Non-pigmented ciliary epithelial cell (primary cell): Measurements from ENCODE around the gene RPS15.

Experiments used
- DNase-seq: peaks from one replicate; pipeline ENCODE4 v3.0.0-alpha.2; 2010; ENCODE audit warnings: low read depth

Gene RPS15

DNA sequence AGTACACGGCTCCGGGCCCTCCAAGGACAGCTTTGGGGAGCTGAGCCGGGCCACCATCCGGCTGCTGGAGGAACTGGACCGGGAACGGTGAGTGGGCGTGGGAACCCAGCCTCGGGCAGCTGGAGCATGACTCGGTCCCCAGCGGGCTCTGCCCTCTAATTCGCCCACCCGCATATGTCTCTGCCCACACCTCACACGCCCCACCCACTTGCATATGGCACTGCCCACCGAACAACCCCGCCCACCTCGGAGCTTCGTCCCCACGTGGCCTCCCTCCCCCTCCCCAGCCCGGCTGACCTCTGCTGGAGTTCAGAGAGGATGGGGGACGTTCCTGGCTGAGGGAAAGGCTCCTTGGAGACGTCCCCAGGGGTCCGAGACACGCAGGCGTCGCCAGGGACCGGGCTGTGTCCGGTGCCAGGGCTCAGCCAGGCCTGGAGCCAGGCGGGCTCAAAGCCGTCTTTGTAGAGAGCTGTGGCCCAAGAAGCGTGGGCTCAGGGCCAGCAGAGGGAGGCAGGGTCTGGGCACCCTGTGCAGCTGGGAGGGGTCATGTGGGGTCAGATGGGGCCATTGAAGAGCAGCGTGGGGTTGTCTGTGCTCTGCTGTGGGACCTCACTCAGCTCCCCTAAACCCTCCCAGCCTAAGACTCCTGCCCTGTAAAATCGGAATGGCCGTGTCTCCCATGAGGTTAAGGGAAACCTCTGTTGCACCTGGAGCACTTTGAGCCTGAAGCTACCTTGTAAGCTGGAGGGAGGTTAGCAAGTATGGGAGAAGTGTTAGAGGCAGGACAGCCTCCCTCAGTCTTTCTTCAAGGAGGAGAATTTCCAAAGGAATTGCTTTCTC, 15.5 kb downstream of the RPS15 start:
- no peak for DNase-seq

GRCh38 chr19:1455002-1455335, 16.8 kb downstream of the RPS15 start:
- DNase-seq = no peak

- no peak for DNase-seq
Observed at GRCh38 chr19:1455336-1456120, 17.3 kb downstream of the RPS15 start.

DNA sequence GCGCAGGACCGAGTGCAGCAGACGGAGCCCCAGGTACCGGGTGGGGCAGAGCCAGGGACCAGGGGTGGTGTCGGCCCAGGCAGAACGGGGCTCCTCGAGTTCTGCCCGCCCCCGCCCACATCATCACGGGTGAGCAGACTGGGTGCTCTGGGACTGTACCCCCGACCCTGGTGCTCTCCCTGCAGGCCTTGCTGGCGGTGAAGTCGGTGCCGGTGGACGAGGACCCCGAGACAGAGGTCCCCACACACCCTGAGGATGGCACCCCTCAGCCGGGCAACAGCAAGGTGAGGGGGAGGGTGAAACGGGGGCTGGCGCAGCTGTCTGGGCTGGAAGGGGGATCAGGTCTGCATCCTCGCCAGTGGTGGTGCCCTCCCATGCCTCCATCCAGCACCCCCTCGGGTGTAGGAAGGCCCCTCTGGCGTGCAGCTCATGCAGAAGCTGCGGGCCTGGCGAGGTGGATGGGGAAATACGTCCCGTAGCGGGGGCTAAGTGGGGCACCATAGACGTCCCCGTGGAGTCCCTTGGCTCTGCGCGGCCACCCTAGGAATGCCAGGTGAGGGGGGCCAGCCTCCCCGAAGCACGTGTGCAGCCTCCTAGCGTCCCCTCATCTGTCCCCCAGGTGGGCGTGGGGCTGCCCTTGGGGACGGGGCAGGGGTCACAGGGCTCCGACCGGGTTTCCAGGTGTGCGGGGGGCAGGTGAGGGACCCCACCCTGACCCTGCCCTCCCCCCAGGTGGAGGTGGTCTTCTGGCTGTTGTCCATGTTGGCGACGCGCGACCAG, 18.1 kb downstream of the RPS15 start:
- no peak for DNase-seq

GRCh38 chr19:1457031-1457739, 19.0 kb downstream of the RPS15 start:
- DNase-seq = no peak

DNA sequence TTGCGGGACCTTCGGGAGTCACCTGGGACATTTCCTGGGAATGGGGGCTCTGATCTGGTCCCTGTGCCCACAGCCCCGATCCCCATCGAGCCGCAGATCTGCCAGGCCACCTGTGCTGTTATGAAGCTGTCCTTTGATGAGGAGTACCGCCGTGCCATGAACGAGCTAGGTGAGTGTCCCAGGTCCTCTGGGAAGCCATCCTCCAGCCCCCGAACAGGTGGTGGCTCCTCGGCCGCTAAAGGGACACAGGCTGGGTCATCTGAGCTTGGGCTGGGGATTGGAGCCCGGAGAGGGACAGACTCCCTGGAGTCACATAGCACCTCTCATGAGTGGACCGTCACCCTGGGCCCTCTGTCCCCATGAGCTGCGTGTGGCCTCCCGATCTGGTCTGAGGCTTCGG, 19.7 kb downstream of the RPS15 start:
- no peak for DNase-seq

DNA sequence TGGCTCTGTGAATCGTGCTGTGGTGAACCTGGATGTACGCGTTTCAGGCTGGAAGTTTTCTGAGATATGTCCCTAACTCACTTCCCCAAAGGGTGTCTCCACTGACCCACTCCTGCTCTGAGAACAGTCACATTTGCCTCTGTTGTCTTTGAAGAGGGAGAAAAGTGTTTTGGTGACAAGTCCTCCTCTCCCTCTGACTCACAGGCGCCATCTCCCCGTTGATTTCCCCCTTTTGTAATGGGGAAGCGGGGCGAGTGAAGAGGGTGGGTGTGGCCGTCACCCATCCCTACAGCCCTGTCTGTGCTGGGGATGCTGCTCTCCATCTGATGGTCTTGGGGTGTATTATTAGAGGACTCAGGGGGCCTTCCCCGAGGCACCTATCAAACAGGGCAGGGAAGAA, 21.3 kb downstream of the RPS15 start:
- no peak for DNase-seq

GRCh38 chr19:1460033-1460995, 22.1 kb downstream of the RPS15 start:
- no peak for DNase-seq

DNA sequence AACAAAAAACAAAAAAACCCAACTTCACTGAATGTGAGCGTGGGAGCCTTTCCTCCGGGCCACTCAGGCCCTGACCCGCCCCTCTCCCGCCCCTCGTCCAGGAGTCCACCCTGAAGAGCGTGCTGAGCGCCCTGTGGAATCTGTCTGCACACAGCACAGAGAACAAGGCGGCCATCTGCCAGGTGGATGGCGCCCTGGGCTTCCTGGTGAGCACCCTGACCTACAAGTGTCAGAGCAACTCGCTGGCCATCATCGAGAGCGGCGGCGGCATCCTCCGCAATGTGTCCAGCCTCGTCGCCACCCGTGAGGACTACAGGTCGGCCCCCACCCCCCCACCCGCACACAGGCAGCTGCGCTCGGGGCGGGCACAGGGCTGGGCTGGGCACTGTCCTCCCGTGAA, 23.7 kb downstream of the RPS15 start:
- DNase-seq = no peak

DNA sequence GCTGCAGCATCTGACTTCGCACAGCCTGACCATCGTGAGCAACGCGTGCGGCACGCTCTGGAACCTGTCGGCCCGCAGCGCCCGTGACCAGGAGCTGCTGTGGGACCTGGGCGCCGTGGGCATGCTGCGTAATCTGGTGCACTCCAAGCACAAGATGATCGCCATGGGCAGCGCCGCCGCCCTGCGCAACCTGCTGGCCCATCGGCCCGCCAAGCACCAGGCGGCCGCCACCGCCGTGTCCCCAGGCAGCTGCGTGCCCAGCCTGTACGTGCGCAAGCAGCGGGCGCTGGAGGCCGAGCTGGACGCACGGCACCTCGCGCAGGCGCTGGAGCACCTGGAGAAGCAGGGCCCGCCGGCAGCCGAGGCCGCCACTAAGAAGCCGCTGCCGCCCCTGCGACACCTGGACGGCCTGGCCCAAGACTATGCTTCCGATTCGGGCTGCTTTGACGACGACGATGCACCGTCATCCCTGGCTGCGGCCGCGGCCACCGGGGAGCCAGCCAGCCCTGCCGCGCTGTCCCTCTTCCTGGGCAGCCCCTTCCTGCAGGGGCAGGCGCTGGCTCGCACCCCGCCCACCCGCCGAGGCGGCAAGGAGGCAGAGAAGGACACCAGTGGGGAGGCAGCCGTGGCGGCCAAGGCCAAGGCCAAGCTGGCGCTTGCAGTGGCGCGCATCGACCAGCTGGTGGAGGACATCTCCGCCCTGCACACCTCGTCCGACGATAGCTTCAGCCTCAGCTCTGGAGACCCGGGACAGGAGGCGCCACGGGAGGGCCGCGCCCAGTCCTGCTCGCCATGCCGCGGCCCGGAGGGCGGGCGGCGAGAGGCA, 27.2 kb downstream of the RPS15 start:
- no peak for DNase-seq

- DNase-seq = no peak
Observed at GRCh38 chr19:1466018-1466460, 27.8 kb downstream of the RPS15 start.

DNA sequence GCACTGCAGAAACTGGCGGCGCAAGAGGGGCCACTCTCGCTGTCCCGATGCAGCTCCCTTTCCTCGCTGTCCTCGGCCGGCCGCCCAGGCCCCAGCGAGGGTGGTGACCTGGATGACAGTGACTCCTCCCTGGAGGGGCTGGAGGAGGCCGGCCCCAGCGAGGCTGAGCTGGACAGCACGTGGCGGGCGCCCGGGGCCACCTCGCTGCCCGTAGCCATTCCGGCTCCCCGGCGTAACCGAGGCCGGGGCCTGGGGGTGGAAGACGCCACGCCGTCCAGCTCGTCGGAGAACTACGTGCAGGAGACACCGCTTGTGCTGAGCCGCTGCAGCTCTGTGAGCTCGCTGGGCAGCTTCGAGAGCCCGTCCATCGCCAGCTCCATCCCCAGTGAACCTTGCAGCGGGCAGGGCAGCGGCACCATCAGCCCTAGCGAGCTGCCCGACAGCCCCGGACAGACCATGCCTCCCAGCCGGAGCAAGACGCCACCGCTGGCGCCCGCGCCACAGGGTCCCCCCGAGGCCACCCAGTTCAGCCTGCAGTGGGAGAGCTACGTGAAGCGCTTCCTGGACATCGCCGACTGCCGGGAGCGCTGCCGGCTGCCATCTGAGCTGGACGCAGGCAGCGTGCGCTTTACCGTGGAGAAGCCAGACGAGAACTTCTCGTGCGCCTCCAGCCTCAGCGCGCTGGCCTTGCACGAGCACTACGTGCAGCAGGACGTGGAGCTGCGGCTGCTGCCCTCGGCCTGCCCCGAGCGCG, 28.4 kb downstream of the RPS15 start:
- no peak for DNase-seq

- DNase-seq = no peak
Observed at GRCh38 chr19:1467215-1467489, 29.0 kb downstream of the RPS15 start.

DNA sequence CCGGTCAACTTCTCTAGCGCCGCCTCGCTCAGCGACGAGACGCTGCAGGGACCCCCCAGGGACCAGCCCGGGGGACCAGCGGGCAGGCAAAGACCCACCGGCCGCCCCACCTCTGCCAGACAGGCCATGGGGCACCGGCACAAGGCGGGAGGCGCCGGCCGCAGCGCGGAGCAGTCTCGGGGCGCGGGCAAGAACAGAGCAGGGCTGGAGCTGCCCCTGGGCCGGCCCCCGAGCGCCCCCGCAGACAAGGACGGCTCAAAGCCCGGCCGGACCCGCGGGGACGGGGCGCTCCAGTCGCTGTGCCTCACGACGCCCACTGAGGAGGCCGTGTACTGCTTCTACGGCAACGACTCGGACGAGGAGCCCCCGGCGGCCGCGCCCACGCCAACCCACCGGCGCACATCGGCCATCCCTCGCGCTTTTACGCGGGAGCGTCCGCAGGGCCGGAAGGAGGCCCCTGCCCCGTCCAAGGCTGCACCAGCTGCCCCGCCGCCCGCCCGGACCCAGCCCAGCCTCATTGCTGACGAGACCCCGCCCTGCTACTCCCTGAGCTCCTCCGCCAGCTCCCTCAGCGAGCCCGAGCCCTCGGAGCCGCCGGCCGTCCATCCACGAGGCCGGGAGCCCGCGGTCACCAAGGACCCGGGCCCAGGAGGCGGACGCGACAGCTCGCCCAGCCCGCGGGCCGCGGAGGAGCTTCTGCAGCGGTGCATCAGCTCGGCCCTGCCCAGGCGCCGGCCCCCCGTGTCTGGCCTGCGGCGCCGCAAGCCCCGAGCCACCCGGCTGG, 29.5 kb downstream of the RPS15 start:
- DNase-seq = no peak

DNA sequence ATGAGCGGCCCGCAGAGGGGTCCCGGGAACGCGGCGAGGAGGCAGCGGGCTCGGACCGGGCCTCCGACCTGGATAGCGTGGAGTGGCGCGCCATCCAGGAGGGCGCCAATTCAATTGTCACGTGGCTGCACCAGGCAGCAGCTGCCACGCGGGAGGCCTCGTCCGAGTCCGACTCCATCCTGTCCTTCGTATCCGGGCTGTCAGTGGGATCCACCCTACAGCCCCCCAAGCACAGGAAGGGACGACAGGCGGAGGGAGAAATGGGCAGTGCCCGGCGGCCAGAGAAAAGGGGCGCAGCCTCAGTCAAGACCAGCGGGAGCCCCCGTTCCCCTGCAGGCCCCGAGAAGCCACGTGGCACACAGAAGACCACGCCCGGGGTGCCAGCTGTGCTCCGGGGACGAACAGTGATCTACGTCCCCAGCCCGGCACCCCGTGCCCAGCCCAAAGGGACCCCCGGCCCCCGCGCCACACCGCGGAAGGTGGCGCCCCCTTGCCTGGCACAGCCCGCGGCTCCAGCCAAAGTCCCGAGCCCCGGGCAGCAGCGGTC, 30.2 kb downstream of the RPS15 start:
- no peak for DNase-seq

DNA sequence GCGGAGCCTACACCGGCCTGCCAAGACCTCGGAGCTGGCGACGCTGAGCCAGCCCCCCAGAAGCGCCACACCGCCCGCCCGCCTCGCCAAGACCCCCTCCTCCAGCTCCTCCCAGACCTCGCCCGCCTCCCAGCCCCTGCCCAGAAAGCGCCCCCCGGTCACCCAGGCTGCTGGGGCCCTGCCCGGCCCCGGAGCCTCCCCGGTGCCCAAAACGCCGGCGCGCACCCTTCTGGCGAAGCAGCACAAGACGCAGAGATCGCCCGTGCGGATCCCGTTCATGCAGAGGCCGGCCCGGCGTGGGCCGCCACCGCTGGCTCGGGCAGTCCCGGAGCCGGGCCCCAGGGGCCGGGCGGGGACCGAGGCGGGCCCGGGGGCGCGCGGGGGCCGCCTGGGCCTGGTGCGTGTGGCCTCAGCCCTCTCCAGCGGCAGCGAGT, 30.6 kb downstream of the RPS15 start:
- DNase-seq = no peak

GRCh38 chr19:1469255-1470054, 31.3 kb downstream of the RPS15 start:
- DNase-seq = no peak

DNA sequence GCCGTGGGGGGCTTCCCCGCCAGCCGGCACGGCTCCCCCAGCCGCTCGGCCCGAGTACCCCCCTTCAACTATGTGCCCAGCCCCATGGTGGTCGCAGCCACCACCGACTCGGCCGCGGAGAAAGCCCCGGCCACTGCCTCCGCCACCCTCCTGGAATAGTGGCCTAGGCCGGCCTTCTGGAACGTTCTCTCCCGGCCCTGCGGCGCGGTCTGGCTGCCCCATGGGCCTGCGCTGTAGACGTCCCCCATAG, 31.8 kb downstream of the RPS15 start:
- no peak for DNase-seq
